ENCODE measurements around the gene MCF2L2.

The MCF2L2 gene

GRCh38 chr3:183149915-183150750, 278.3 kb downstream of the MCF2L2 start:
- no peak for DNase-seq (ENCODE audit: low read depth in 3 of 3, low spot score in 1 of 3)

- DNase-seq (ENCODE audit: low read depth in 3 of 3, low spot score in 1 of 3) = no peak
Measured at GRCh38 chr3:183148056-183148455, 280.4 kb downstream of the MCF2L2 start.

GRCh38 chr3:183144363-183144762, 284.1 kb downstream of the MCF2L2 start:
- DNase-seq (ENCODE audit: low read depth in 3 of 3, low spot score in 1 of 3) = no peak

GRCh38 chr3:183142199-183142598, 286.2 kb downstream of the MCF2L2 start:
- no peak for DNase-seq (ENCODE audit: low read depth in 3 of 3, low spot score in 1 of 3)

- DNase-seq (ENCODE audit: low read depth in 3 of 3, low spot score in 1 of 3) = no peak
Measured at GRCh38 chr3:183134844-183135243, 293.6 kb downstream of the MCF2L2 start.

GRCh38 chr3:183132409-183132808, 296.0 kb downstream of the MCF2L2 start:
- no peak for DNase-seq (ENCODE audit: low read depth in 3 of 3, low spot score in 1 of 3)

GRCh38 chr3:183131735-183132134, 296.7 kb downstream of the MCF2L2 start:
- DNase-seq (ENCODE audit: low read depth in 3 of 3, low spot score in 1 of 3) = no peak

GRCh38 chr3:183131186-183131725, 297.2 kb downstream of the MCF2L2 start:
- no peak for DNase-seq (ENCODE audit: low read depth in 3 of 3, low spot score in 1 of 3)

GRCh38 chr3:183129243-183129642, 299.2 kb downstream of the MCF2L2 start:
- DNase-seq (ENCODE audit: low read depth in 3 of 3, low spot score in 1 of 3) = no peak

GRCh38 chr3:183128709-183129108, 299.7 kb downstream of the MCF2L2 start:
- DNase-seq (ENCODE audit: low read depth in 3 of 3, low spot score in 1 of 3) = no peak
